Esophagus mucosa (tissue), 1 donor: Measurements from ENCODE around the gene ETV7. TPM values are rescaled to one million over a fixed set of nuclear protein-coding genes. Genes with fewer than 3 reads are reported as not detected.
"Not testable (repeated sequence)": the region's sequence is repeated elsewhere in the genome, so short reads cannot be mapped to it uniquely, and the experiment has no call there.

ENCODE experiments used
- ATAC-seq: fragments of 200-7000 bp; cut with Tn5 transposase; one replicate; pipeline ENCODE4 v1.9.1; 2020
- total RNA-seq: library from RNA; stranded (reverse); gene quantifications from one replicate; pipeline ENCODE4 v1.2.4, GENCODE V29; 2023
- donor health status: DM: yes; HTN: yes; CAD: no.

Gene ETV7
- total RNA-seq, result 2.1 TPM

DNA sequence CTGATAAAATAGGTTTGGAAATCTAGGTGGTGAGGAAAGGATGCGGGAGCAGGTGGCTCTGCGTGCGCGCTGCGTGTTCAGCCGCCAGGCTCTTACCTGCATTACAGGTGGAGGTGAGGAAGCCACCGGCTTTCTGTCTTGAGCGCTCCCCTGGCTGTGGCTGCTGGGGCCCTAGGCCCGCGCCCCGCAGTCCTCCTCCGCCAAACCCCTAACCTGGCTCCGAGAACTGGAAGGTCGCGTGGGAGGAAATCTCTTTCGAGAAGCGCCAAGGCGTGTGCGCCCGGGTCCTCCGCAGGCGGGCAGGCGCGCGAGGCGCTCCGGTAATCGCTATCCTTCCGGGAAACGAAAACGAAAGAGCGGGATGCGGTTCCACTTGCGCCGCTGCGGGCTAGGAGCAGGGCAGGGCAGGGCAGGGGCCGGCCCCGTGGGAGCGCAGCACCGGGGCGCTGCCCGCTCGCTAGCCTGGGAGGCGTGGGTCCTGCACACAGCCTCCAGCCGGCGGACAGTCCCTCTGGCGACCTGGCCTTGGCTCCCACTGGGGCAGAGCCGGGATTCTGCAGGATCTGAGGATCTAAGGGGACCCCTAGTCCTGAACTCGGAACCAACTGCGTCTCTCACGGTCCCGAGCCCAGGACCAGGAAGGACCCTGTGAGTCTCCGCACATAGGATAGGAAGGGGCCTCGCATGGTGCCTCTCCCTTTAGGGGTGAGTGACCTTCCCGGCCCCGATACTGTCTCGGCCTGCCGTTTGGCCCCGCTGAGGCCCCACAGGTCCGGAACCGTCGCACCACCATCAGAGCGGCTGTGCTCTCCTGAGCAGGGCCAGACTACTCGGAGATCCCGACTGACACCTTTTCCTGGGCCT lies at the start of gene ETV7:
TSS of gene ETV7 (minus strand) at position 230 of the 864 bp plus-strand sequence. CDS start at position 102, 128 bp downstream.
- peak; percentile 75 for ATAC-seq

- no peak for ATAC-seq
Observed at GRCh38 chr6:36436466-36436865, 49.0 kb upstream of the ETV7 start.

DNA sequence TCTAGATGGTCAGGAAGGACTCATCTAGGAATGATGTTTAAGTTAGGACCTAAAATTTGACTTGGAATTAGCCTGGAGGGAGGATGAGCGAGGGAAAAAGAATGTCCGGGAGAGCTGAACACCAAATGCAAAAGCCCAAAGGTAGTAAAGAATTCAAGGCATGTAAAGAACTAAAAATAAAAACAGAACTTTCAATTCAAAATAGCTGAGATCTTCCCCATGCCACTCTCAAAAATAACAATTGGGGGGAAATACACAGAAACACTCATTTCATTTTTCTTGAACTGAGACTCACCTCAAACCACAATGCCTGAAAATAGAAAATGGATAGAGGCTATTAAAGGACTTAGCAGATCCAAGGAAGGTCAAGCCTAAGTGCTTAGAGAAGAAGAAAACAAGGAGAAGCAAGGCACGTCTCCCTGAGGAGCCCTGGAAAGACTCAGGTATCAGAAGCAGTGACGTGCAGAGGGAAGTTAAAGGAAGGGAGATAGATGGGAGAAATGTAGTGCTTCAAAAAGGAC lies 44.7 kb upstream of the ETV7 start:
- ATAC-seq, result no peak

DNA sequence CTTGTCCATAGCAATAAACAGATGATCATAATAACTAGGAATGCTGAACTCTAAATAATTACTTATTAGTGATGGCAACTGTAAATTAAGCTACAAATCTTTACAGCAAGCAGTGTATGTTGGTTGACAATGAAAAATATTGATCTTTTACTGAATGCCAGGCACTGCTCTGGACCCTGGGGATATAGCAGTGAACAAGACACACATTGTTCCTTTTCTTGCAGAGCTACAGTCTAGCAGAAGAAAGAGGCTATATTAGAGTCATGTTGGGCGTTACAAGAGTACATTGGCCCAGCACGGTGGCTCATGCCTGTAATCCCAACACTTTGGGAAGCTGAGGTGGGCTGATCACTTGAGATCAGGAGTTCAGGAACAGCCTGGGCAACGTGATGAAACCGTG lies 43.7 kb upstream of the ETV7 start:
- no peak for ATAC-seq

DNA sequence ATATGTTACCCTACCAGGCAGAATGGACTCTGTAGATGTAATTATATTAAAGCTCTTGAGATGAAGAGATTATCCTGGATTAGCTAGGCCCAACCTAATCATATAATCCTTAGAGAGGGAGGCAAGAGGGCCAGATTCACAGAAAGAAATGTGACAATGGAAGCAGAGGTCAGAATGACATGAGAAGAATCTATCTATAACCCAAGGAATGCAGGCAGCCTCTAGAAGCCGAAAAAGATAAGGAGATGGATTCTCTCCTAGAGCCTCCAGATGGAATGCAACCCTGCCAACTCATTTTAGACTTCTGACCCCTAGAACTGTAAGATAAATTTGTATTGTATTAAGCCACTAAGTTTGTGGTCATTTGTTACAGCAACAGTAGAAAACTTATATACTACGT lies 42.9 kb upstream of the ETV7 start:
- no peak for ATAC-seq

- no peak for ATAC-seq
Observed at GRCh38 chr6:36428911-36429310, 41.4 kb upstream of the ETV7 start.

GRCh38 chr6:36426622-36427021 lies 39.2 kb upstream of the ETV7 start:
- no peak for ATAC-seq

DNA sequence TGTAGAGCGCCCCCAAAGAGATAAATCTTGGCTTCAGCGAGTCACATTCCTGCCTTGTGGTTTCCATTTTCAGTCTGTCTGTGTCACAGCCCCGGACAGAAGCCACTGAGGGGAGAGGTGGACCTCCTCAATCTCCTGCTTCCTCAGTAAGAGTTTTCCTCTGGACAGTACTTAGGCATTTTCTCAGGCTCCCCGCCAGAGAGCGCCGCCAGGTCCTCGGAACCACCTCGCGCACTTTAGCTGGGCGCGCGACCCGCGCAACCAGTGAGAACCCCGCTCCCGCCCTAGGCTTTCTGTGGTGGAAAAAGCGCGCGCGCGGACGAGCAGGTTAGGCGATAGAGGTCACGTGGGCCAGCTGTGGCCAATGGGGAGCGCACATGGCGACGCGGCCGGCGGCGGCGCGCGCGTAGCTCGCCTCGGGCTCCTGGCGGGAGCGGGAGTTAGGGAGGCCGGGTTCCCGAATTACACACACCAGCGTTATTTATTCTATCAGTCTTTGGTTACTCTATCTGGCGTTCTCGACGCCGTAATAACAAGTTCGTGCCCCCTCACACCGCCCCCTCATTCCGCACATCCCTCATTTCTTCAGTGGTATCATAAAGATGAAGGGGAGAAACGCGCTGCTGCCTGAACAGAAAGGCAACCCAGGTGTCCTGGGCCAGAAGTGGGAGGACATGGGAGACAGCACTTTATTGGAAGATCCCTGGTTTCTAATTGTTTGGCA lies 35.8 kb upstream of the ETV7 start:
- ATAC-seq, result peak; percentile 99

DNA sequence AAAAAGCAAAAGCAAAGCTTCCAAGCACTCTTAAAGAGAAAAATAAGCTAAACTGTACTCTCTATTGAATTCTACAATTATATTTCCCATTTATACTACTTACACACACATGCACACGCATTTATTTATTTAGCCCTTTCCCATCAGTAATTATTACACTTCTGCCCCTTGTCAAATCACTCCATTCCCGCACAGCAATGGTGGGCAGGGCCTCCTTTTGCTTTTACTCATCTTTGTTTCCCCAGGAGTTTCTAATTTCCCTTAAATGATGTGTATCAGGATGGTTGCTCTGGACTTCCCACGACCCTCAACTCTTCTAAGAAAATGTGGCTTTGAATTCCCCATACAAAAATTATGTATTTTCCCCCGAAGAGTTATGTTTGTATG lies 35.2 kb upstream of the ETV7 start:
- ATAC-seq, result no peak

GRCh38 chr6:36419310-36419709 lies 31.8 kb upstream of the ETV7 start:
- peak; percentile 35 for ATAC-seq

DNA sequence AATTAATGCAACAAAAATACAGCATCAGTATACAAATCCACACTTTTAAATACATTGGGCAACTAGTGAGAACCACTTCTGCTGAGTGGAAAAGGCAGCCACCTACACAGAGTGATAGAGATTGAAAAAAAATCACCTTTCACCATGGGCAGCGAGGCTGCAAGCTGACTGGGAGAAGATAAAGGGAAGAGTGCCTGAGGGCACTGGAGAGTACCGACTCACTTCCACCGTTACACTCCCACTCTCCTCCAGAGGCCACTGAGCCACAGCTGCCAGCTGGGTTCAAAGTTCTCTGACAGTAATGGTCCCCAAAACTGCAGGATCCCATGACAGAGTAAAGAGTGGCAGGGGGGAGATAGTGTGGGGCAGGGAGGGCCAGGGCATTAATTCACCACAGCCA lies 31.1 kb upstream of the ETV7 start:
- ATAC-seq, result no peak

- no peak for ATAC-seq
Observed at GRCh38 chr6:36414481-36414880, 27.0 kb upstream of the ETV7 start.

GRCh38 chr6:36413489-36414480 lies 26.3 kb upstream of the ETV7 start:
- no peak for ATAC-seq

DNA sequence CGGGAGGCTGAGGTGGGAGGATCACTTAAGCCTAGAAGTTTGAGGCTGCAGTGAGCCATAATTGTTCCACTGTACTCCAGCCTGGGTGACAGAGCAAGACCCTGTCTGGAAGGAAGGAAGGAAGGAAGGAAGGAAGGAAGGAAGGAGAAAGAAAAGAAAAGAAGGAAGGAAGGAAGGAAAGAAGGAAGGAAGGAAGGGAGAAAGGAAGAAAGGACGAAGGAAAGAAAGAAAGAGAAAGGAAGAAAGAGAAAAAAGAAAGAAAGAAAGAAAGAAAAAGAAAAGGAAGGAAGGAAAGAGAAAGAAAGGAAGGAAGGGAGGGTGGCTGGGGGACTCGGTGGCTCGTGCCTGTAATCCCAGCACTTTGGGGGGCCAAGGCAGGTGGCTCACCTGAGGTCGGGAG lies 22.2 kb upstream of the ETV7 start:
- not testable (repeated sequence) for ATAC-seq

DNA sequence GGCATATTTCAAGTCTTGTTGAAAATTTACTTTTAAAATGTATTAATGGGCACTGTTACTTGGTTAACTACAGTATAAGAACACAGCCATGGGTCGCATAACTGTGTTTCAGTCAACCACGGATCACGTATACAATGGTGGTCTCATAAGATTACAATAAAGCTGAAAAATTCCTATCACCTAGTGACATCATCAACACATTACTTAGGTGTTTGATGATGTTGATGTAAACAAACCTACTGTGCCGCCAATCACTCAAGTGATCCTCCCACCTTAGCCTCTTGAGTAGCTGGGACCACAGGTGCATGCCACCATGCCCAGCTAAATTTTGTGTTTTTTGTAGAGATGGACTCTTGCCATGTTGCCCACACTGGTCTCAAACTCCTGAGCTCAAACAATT lies 16.7 kb upstream of the ETV7 start:
- no peak for ATAC-seq

- ATAC-seq, result no peak
Observed at GRCh38 chr6:36402481-36402880, 15.0 kb upstream of the ETV7 start.

DNA sequence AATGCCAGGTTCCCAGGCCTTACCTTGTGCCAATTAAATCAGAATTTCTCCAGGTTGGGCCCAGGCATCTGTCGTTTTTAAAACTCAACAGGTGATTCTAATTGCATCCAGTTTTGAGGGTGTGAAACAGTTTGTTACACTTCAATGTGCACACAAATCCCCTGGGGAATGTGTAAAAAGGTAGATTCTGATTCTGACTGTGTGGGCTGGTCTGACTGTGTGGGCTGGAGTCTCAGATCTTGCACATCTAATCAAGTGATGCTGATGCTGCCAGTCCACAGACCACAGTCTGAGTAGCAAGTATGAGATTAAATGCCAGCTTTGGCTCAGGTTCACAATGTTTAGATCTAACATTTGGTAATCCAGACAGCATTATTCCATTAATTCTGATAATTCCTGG lies 12.5 kb upstream of the ETV7 start:
- no peak for ATAC-seq

DNA sequence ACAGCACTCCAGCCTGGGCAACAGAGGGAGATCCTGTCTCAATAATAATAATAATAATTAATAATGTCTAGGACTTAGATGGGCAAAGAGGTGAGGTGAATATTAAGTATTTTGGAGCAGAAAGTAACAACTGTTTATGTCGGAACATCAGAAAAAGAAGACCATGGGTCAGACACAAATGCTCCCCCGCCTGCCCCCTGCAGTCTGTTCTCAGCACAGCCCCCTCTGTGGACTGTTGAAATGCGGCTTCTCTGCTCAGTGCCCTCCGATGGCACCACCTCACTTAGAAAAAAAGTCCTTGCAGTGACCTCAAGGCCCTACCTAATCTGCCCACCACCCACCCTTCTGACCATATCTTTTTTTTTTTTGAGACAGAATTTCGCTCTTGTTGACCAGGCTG lies 5.2 kb upstream of the ETV7 start:
- ATAC-seq, result no peak

DNA sequence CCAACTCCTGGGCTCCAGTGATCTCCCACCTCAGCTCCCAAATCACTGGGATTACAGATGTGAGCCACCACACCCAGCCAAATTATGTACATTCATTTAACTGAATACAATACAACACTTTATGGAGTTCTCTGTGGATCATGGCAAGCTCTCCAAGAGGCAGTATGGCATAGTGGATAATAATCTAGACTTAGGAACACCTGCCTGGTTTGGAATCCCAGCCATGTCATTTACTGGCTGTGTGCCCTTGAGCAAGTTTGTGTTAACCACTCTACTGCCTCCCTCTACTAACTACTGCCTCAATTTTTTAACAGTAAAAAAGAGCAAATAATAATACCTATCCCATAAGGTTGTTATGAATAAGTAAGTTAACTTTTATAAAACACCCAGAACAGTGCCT lies 1.9 kb upstream of the ETV7 start:
- ATAC-seq, result no peak

DNA sequence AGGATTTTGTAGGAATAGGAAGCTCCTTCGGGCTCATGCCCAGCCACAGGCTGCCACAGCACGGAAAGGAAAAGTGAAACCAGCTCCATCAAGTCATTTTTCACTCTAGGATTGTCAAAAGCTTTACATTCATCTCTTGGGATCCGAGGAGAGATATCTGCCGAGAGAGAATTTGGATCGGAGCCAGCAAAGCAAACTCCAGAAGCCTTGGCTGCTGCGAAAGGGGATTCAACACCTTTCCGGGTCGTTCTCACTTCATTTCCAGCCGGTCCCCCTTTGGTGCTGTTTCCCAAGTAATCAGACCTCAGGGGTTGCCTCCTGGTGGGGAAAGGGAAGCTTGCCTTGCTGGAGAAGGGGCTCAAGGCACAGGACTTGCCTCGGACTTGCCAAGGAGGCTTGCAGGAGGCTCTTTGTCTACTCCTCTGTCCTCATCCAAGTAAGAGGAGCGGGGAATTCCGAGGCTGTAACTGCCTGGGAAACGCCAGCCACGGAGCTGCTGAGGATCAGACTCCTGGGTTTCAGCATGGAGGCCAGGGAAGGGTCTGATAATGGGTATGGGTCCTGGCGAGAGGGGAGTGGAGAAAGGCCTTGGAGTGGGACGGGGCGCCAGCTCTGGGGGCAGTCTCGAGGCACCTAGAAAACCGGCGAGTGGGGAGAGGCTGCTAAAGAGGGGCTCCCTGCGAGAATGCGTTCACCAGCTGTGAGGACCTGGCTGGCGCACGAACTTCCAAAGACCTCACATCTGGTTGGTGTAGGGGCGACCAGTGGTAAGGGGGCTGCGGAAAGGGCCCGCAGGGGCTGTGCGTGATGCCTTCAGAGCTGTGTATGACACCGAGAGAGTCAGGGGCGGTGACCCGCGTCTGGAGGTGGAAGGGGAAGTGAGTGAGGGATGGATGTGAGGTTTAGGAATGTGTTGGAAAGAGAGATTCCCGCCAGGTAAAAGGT lies 702 bp downstream of the ETV7 start:
- peak; percentile 57 for ATAC-seq

GRCh38 chr6:36384095-36384494 lies 3.4 kb downstream of the ETV7 start:
- ATAC-seq, result no peak
